Endometrial microvascular endothelial cells (primary cell): Measurements from ENCODE around the gene GIT2. TPM values are rescaled to one million over a fixed set of nuclear protein-coding genes. Genes with fewer than 3 reads are reported as not detected.

ENCODE experiments used
- in situ Hi-C: cut with HindIII; loops from 2 replicates; pipeline ENCODE4 v1.10.0; 2017; ENCODE audit warnings: low sequenced_read_pairs, low pct_unique_long_range_greater_than_20kb; ENCODE audit errors: inconsistent ontology term
- total RNA-seq: library from RNA; depleted of rRNA; stranded (reverse); fragments of >200 nt; gene quantifications from one replicate; pipeline ENCODE4 v1.2.3, GENCODE V29; 2015; ENCODE audit errors: inconsistent ontology term

GIT2 gene
- total RNA-seq, 1 donor from 2014 or later, result 39.9 TPM

DNA sequence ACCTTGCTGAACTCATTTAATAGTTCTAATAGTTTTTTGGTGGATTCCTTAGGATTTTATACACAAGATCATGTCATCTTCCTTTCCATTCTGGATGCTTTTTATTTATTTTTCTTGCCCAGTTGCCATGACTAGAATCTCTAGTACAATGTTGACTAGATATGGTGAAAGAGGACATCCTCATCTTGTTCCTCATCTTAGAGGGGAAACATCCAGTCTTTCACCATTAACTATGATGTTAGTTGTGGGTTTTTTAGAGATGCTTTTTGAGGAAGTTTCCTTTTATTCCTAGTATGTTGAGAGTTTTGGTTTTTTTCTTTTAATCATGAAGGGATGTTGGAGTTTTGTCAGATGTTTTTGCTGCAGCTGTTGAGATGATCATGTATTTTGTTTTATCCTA is 11.7 kb upstream of the GIT2 start:
- in situ Hi-C loops, result no loop called here

GRCh38 chr12:110006115-110006514 is 9.9 kb upstream of the GIT2 start:
- in situ Hi-C loops, result no loop called here

DNA sequence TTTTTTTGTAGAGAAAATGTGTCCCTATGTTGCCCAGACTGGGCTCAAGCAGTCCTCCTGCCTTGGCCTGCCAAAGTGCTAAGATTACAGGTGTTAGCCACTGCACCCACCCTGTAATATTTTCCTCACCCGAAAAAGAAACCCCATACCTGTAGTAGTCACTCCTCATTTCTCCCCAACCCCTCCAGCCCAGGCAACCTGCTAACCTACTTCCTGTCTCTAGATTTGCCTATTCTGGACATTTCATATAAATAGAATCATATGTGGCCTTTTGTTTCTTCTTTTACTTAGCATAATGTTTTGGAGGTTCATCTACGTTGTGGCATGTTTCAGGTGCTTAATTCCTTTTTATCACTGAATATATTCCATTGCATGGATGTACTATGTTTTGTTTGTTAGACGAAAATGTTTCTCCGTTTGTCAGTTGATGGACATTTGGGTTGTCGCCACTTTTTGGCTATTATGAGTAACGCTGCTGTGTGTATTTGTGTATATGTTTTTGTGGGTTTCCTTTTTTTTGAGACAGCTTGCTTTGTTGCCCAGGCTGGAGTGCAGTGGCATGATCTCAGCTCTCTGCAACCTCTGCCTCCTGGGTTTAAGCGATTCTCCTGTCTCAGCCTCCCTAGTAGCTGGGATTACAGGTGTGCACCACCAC is 9.3 kb upstream of the GIT2 start:
- in situ Hi-C loops, result no loop called here

GRCh38 chr12:110004598-110004997 is 8.4 kb upstream of the GIT2 start:
- in situ Hi-C loops, result no loop called here

DNA sequence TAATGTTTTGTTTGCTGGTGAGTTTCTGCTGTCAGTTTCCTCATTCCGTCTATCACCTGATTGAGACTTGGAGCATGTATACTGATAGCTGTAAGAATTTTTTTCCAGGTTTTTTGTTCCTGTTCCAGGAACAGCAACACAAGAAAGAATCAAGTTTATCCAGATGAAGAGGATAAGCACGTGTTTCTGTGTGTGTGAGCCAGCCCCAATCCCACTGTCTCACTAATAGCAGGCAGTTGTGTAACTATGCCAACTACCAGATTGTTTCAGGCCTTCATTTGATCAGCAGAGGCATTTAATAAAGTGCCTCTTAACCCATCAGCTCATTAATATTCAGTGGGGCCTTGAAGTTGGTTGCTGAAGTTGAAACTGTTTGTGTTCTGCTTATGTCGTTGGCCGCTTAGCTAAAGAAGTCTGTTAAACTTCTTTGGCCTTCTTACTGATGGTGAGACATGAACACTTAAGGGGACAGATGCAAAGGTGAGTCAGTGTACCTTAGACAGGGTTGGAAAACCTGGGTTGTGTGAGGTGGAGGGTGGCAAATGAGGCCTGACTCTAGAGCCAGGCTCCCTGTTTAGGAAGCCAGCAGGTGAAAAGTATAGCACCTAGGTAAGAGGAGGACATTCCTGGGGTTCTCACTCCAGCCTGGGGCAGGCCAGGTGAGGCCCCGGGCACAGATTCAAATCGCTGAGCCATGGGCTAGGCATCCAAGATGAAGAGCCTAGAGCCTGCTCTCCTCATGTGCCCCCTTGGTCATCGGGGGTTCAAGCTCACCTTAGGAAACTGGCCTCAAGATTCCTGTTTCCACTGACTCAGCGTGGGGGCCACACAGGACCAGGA is 6.7 kb upstream of the GIT2 start:
- in situ Hi-C loops, result no loop called here

DNA sequence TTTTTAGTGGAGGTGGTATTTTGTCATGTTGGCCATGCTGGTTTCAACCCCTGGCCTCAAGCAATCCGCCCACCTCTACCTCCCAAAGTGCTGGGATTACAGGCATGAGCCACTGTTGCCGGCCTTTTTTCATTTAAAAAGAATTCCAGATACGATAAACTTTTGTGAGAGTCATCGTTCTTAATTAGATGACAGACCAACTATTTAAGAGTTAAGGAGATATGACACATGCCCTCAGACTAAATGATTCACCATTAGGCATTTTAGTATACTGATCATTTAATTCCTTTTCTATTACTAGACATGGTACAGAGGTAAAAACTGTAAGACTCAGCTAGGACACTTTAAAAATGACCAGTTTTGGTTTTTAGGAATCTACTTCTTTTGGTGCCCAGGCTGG is 5.4 kb upstream of the GIT2 start:
- in situ Hi-C loops, result no loop called here

DNA sequence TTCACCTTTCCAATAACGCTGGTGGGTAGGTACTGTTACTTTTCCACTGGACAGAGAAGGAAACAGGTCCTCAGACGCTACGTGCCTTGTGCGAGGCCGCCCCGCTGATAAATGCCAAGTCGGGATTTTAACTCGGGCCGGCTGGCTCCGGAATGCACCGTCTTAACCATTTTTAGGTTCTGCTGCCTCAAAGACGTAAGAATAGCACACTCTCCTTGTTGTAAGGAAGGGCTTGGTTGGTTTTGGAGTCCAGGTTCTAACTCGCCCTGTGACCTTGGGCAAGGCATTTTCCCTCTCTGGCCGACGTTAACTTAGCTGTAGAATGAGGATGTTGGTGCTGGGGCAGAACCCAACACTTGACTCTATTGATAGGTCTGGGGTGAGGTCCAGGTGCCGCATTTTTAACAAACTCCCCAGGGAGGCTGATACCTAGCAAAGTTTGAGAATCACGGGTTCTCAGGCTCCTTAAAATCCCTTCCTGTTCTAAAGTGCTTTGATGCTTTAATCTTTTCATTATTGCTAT is 3.9 kb upstream of the GIT2 start:
- in situ Hi-C loops, result no loop called here

GRCh38 chr12:109999649-109999971 is 3.4 kb upstream of the GIT2 start:
- in situ Hi-C loops, result no loop called here

DNA sequence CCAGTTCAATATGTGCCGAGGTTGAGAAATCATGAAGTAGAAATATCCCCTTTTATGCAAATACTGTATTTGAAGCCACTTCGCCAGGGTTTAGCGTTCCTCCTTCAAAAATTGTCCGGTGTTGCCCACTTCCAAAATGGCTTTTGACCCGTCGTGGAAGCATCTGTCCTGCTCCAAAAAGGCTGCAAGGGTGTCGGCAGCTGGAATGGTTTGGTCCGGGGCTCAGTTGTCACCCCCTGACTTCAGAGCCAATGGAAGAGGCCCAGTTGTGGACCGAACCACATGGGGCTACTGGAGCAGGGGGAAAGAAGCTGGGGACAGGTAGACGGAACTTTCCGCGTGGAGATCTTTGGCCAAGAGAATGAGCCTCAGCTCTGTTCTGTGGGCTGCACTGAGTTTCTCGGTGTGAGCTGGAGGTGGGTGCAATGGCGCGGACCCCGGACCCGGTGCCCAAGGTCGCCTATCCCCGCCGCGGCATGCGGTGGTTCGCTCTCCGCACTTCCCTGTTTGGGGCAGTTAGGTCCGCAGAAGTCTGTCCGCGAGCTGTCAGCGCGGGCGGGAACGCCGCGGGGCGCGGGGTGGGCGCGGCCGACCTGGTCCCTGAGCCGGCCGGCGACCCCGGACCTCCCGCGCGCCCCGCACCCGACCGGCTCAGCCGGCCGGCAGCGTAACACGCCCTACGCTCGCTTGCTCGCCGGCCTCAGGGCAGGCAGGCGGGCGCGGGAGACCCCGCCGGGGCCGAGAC is 2.9 kb upstream of the GIT2 start, which contains the start of gene ANKRD13A:
Gene ANKRD13A, plus strand, starts transcription at position 527 of the 745 bp plus-strand sequence. CDS start 259 bp downstream, outside the sequence.
- in situ Hi-C loops, result no loop called here

GRCh38 chr12:109998241-109998903 is 2.2 kb upstream of the GIT2 start:
- in situ Hi-C loops, result no loop called here

DNA sequence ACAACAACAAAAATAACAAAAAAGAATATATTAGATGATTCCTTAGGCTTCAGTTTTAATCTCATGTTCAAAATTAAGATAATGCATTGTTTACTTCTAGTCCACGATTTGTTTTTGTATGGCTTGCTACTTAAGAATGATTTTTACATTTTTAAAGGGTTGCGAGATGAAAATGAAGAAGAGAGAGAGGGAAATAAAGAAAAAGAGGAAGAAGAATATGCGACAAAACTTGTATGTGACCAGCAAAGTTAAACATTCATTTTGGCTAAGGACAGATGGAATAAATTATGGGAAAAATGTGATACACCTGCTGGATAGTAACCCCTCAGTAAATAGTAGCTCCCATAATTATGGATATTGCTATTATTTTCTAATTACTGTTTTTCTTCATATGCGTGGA is 1.2 kb upstream of the GIT2 start:
- in situ Hi-C loops, result no loop called here

GRCh38 chr12:109996483-109996853 is 300 bp upstream of the GIT2 start:
- in situ Hi-C loops, result no loop called here

GRCh38 chr12:109995361-109995685 is 845 bp downstream of the GIT2 start:
- in situ Hi-C loops, result no loop called here

GRCh38 chr12:109994401-109995175 is 1.6 kb downstream of the GIT2 start:
- in situ Hi-C loops, result no loop called here

DNA sequence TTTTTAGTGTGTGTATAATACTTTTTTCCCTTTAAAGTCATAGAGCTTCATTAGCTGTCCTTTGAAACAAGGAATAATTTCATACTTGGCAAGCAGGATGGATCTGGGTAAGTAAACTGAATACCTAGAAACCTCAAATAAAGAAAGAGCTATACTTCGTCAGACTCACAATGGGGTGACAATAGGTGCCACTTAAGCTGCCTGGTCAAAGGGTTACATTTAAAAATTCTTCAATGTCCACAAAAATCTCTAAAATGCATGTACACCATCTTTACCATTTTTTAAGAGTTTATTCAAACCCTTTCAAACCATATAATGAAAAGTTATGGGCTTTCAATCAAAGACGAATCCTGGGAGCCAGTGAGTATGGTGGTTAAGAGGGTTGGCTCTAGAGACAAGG is 3.1 kb downstream of the GIT2 start:
- in situ Hi-C loops, result no loop called here

DNA sequence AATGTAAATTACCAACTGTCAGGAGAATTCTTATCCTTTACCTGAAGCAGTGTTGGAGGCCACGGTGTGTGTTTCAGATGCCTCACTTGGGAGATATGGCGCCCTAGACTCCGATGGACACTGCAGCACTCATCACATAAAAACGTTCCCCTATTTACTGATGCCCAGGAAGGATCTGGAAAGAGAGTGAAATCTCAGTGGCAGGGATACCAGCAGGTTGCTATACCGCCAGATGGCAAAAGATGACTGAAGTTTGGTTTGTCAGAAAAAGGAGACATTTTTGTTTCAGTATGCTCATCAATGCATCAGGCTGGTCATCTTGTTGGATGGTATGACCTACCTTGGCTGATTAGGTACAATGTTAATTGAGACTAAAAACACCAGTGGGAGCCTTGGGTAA is 4.6 kb downstream of the GIT2 start:
- in situ Hi-C loops, result no loop called here

DNA sequence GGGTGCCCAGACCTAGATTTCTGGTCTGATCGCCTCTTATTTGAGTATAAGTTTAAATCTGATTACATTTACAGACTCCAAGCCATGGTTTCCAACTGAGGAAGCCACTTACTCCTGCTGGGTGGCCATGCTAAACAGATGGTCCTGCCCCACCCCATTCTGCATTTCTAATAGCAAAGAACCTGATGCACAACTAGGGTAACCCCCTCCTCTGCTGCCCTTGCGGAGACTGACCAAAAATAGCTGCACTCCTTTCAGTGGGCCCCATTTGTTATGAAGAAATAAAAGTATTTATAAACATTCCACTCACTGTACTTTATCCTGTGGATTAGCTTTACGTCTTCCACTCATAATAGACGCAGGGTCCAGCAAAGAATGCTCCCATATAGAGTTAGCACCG is 6.8 kb downstream of the GIT2 start:
- in situ Hi-C loops, result no loop called here

DNA sequence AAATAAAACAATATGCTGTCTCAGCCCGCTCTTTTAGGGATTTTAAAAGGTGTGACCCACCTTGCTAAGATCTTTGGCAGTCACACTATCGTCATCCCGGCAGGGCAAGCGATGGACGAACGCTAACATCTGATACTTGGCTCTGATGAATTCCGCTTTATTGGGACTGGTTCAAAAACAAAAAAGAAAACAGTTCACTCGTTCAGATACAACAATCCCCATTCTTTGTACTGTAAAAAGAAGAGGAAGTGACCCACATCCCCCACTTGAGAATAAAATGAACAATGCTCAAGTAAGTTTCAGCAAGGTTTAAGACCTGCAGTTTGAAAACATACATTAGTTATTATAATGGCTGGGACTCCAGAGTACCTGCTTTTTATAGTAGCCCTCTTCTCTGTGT is 7.3 kb downstream of the GIT2 start:
- in situ Hi-C loops, result no loop called here

GRCh38 chr12:109988274-109988673 is 7.9 kb downstream of the GIT2 start:
- in situ Hi-C loops, result no loop called here
